HG02973 (cell line): ENCODE measurements around the gene RPL10A.
"Not testable (repeated sequence)": the region's sequence is repeated elsewhere in the genome, so short reads cannot be mapped to it uniquely, and the experiment has no call there.

Experiments
- ATAC-seq: cut with Tn5 transposase; IDR thresholded peaks from one replicate; pipeline ENCODE4 v1.9.1; 2021; ENCODE audit warnings: moderate library complexity; ENCODE audit not compliant: unreplicated experiment

The RPL10A gene

GRCh38 chr6:35510916-35511561 is 42.8 kb downstream of the RPL10A start:
- no peak for ATAC-seq

- no peak for ATAC-seq
Measured at GRCh38 chr6:35511562-35511941, 43.4 kb downstream of the RPL10A start.

GRCh38 chr6:35512006-35512405 is 43.8 kb downstream of the RPL10A start:
- no peak for ATAC-seq

- no peak for ATAC-seq
Measured at GRCh38 chr6:35512740-35513139, 44.5 kb downstream of the RPL10A start, which contains the start of gene TULP1. TSS of gene TULP1 (minus strand) at chr6:35512896. CDS start at chr6:35512858, 38 bp downstream.

GRCh38 chr6:35514587-35514986 is 46.4 kb downstream of the RPL10A start:
- ATAC-seq = no peak

GRCh38 chr6:35515939-35516338 is 47.7 kb downstream of the RPL10A start:
- ATAC-seq = not testable (repeated sequence)

- no peak for ATAC-seq
Measured at GRCh38 chr6:35516712-35517111, 48.5 kb downstream of the RPL10A start.

- ATAC-seq = not testable (repeated sequence)
Measured at GRCh38 chr6:35517978-35518377, 49.8 kb downstream of the RPL10A start.

- no peak for ATAC-seq
Measured at GRCh38 chr6:35518566-35519312, 50.5 kb downstream of the RPL10A start.

GRCh38 chr6:35519313-35520015 is 51.3 kb downstream of the RPL10A start:
- ATAC-seq = no peak
